GM23248 (cell line): ENCODE data around the gene BCL11B. TPM values are rescaled to one million over a fixed set of nuclear protein-coding genes. Genes with fewer than 3 reads are reported as not detected.

Experiments
- DNase-seq: peaks from one replicate; pipeline ENCODE4 v3.0.0-alpha.2; 2015
- H2AFZ ChIP-seq: fragments of 200-600 bp; sonication (generic); 2 replicates; pipeline ENCODE4 v1.6.1; 2016; ENCODE audit warnings: antibody characterized with exemption
- H3F3A ChIP-seq: fragments of 200-600 bp; sonication (generic); 2 replicates; pipeline ENCODE4 v1.6.1; 2016; ENCODE audit warnings: mild to moderate bottlenecking, antibody characterized with exemption, mixed run types; ENCODE audit not compliant: insufficient read depth
- H3K27ac ChIP-seq: fragments of 200-600 bp; sonication (generic); 2 replicates; pipeline ENCODE4 v1.5.1; 2016; ENCODE audit warnings: mild to moderate bottlenecking
- H3K27me3 ChIP-seq: fragments of 200-600 bp; sonication (generic); replicated peaks from 2 replicates; pipeline ENCODE4 v1.6.1; 2016; ENCODE audit warnings: mild to moderate bottlenecking; ENCODE audit not compliant: insufficient read depth
- H3K36me3 ChIP-seq: fragments of 200-600 bp; sonication (generic); 2 replicates; pipeline ENCODE4 v1.6.1; 2016; ENCODE audit warnings: low read depth, mild to moderate bottlenecking
- H3K4me1 ChIP-seq: fragments of 200-600 bp; sonication (generic); 2 replicates; pipeline ENCODE4 v1.6.1; 2016; ENCODE audit warnings: mild to moderate bottlenecking; ENCODE audit not compliant: insufficient read depth
- H3K4me2 ChIP-seq: fragments of 200-600 bp; sonication (generic); one replicate; pipeline ENCODE4 v1.6.1; 2016; ENCODE audit warnings: mild to moderate bottlenecking; ENCODE audit not compliant: unreplicated experiment
- H3K4me3 ChIP-seq: fragments of 200-600 bp; sonication (generic); 2 replicates; pipeline ENCODE4 v1.5.1; 2016; ENCODE audit warnings: mild to moderate bottlenecking
- H3K79me2 ChIP-seq: fragments of 200-600 bp; sonication (generic); 2 replicates; pipeline ENCODE4 v1.6.1; 2016; ENCODE audit warnings: mild to moderate bottlenecking; ENCODE audit not compliant: insufficient read depth
- H3K9ac ChIP-seq: fragments of 200-600 bp; sonication (generic); 2 replicates; pipeline ENCODE4 v1.6.1; 2016; ENCODE audit warnings: mild to moderate bottlenecking
- H3K9me2 ChIP-seq: fragments of 200-600 bp; sonication (generic); 2 replicates; pipeline ENCODE4 v1.6.1; 2016; ENCODE audit warnings: mixed run types, mild to moderate bottlenecking, moderate library complexity; ENCODE audit not compliant: insufficient read depth
- H3K9me3 ChIP-seq: fragments of 200-600 bp; sonication (generic); one replicate; pipeline ENCODE4 v1.6.1; 2017; ENCODE audit warnings: low read depth
- H4K20me1 ChIP-seq: fragments of 200-600 bp; sonication (generic); 2 replicates; pipeline ENCODE4 v1.6.0; 2016; ENCODE audit not compliant: insufficient read depth
- EZH2 ChIP-seq: fragments of 200-600 bp; sonication (generic); IDR thresholded peaks from 2 replicates; pipeline ENCODE4 v1.6.1; 2018; ENCODE audit warnings: antibody characterized with exemption, mild to moderate bottlenecking; ENCODE audit not compliant: insufficient read depth, poor library complexity, severe bottlenecking
- EZH2phosphoT487 ChIP-seq: fragments of 200-600 bp; sonication (generic); IDR thresholded peaks from 2 replicates; pipeline ENCODE4 v1.6.1; 2018; ENCODE audit warnings: antibody characterized with exemption, moderate library complexity, mild to moderate bottlenecking, low read depth; ENCODE audit not compliant: insufficient read depth
- WGBS, 2 experiments: methylation state at CpG; one replicate each; pipeline ENCODE4 v1.1.6; 2015 to 2017; ENCODE audit warnings: low lambda C conversion rate in 2 of 2, low coverage in 1 of 2; ENCODE audit errors: missing lambda C conversion rate in 2 of 2; 5-methylcytosine and 5-hydroxymethylcytosine counted together
- in situ Hi-C: fragments of 300-500 bp; cut with MboI; formaldehyde crosslinking; loops from 2 replicates; pipeline ENCODE4 v1.15.0; 2020
- polyA plus RNA-seq: library from polyadenylated mRNA; unstranded; fragments of >200 nt; fragmentation: Nextera tagmentation; extraction: Ambion mirVana; gene quantifications from 2 replicates; pipeline ENCODE4 v1.2.1, GENCODE V29; 2016
- total RNA-seq: library from RNA; depleted of rRNA; stranded (reverse); fragments of >200 nt; shearing (Covaris generic); gene quantifications from 2 replicates; pipeline ENCODE4 v1.2.3, GENCODE V29; 2014

BCL11B gene
- total and polyA plus RNA-seq, 2 experiments from 2014 or later, result not detected

DNA sequence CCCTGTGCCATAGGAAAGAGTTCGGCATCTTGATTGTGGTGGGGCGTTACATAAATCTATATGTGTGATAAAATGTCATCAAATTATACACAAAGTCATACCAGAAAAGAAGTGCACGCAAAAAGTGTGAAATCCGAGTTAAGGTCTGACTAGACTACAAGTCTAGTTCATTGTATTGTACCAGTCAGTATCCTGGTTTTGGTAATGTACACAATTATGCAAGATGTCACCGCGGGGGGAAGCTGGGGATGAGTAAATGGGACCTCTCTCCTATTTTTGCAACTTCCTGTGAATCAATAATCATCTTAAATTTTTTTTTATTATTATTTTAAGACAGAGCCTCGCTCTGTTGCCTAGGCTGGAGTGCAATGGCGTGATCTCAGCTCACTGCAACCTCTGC is 43.2 kb upstream of the BCL11B start:
- no peak for DNase-seq
- in situ Hi-C loops, result no loop called here
- H3K4me2 ChIP-seq, result no peak overlapping the region
- no peaks in the 10 kb centered on the region for H3K36me3 ChIP-seq
- H3K4me1 ChIP-seq, result no peaks in the 10 kb centered on the region
- H4K20me1 ChIP-seq, result no peaks in the 10 kb centered on the region
- no peaks in the 10 kb centered on the region for H3K9me2 ChIP-seq
- no peak for TF ChIP-seq EZH2
- no peak for TF ChIP-seq EZH2phosphoT487
- 61 to 70% methylated on average over 8 of the region's 8 CpGs for WGBS, 2 experiments
- H2AFZ ChIP-seq, result no peak overlapping the region
- no peak overlapping the region for H3K4me3 ChIP-seq
- H3F3A ChIP-seq, result no peaks in the 10 kb centered on the region
- H3K27ac ChIP-seq, result no peak overlapping the region
- no peaks in the 10 kb centered on the region; the same call in 1 of the 2 replicates for H3K27me3 ChIP-seq
- no peak overlapping the region for H3K9ac ChIP-seq
- H3K79me2 ChIP-seq, result no peaks in the 10 kb centered on the region
- H3K9me3 ChIP-seq, result no peaks in the 10 kb centered on the region

DNA sequence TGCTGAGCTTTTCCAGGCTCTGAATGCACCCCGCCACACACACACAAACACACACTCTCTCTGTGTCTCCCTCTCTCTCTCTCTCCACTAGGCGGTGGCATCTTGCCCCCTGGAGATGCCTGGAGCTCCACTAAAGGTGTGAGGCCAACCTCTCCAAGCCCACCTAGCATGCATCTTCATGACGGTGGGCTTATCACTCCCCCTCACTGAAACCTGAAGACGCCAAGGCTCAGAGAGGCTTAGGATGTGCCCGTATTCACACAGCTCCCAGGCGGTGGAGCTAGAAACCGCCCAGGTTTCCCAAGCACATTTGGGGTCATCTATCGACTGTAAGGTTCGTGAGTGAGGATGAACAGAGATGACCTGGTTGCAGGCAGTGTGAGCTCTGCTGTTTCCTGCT is 42.6 kb upstream of the BCL11B start:
- Histone ChIP-seq H3F3A (no peaks in the 10 kb centered on the region), H3K9me3 (no peaks in the 10 kb centered on the region), H3K4me3 (no peak overlapping the region), H2AFZ (no peak overlapping the region), H3K4me2 (no peak overlapping the region), H3K9ac (no peak overlapping the region), H3K4me1 (no peaks in the 10 kb centered on the region), H4K20me1 (no peaks in the 10 kb centered on the region), H3K36me3 (no peaks in the 10 kb centered on the region), H3K9me2 (no peaks in the 10 kb centered on the region), H3K27me3 (no peaks in the 10 kb centered on the region; the same call in 1 of the 2 replicates), H3K79me2 (no peaks in the 10 kb centered on the region), H3K27ac (no peak overlapping the region)
- DNase-seq, result no peak
- in situ Hi-C loops, result no loop called here
- TF ChIP-seq EZH2phosphoT487 (no peak), EZH2 (no peak)
- 48 to 59% methylated on average over 9 of the region's 9 CpGs for WGBS, 2 experiments

DNA sequence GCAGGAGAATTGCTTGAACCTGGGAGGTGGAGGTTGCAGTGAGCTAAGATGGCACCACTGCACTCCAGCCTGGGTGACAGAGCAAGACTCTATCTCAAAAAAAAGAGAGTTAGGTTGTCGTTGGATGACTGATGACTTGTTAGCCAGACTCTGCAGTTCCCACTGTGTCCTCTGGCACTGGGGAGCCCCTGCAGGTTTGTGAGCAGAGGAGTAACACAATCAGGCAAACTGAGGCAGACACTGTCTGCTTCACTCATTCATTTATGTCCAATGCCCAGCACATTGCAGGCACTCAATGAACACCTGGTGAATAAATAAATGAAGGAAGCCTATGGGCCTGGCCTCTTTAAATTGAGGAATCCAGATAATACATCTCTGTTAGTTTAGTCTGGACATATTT is 41.2 kb upstream of the BCL11B start:
- in situ Hi-C loops, result no loop called here
- Histone ChIP-seq H4K20me1 (no peaks in the 10 kb centered on the region), H3K36me3 (no peaks in the 10 kb centered on the region), H3K27ac (no peak overlapping the region), H3K79me2 (no peaks in the 10 kb centered on the region), H3K9ac (no peak overlapping the region), H3K27me3 (no peaks in the 10 kb centered on the region; the same call in 1 of the 2 replicates), H3K4me3 (no peak overlapping the region), H3K4me1 (no peaks in the 10 kb centered on the region), H3K4me2 (no peak overlapping the region), H3K9me2 (no peaks in the 10 kb centered on the region), H2AFZ (no peak overlapping the region), H3F3A (no peaks in the 10 kb centered on the region), H3K9me3 (no peaks in the 10 kb centered on the region)
- no peak for TF ChIP-seq EZH2
- TF ChIP-seq EZH2phosphoT487, result no peak
- WGBS, 2 experiments, result 27 to 29% methylated on average over 1 of the region's 1 CpG
- no peak for DNase-seq

DNA sequence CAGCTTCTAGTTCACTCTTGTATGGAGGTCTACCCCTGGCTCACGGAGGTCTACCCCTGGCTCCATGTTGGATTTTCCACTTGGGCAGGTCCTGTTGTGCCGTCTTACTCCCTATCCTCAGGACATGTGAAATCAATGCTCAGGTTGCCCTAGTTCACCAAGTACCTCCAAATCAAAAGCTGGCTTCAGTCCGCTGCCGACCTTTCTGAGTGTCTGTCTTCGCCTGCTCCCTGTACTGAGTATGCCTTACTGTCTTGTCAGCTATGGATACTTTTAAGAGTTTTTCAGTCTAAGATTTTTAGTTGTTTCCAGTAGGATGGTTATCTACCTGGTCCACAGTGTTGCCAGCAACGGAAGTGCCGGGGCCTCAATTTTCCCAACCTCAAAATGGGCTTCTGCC is 40.1 kb upstream of the BCL11B start:
- WGBS, 2 experiments, result 66 to 74% methylated on average over 7 of the region's 7 CpGs
- no peak for DNase-seq
- in situ Hi-C loops, result no loop called here

More for the DNA sequence above, 40.1 kb upstream of the BCL11B start:
- Histone ChIP-seq H3K36me3 (no peaks in the 10 kb centered on the region), H3K9me3 (no peaks in the 10 kb centered on the region), H3K27me3 (no peaks in the 10 kb centered on the region; the same call in 1 of the 2 replicates), H3K4me1 (no peaks in the 10 kb centered on the region), H3K9me2 (no peaks in the 10 kb centered on the region), H2AFZ (no peak overlapping the region), H4K20me1 (no peaks in the 10 kb centered on the region), H3F3A (no peaks in the 10 kb centered on the region), H3K79me2 (no peaks in the 10 kb centered on the region), H3K27ac (no peak overlapping the region), H3K9ac (no peak overlapping the region), H3K4me2 (no peak overlapping the region), H3K4me3 (no peak overlapping the region)
- TF ChIP-seq EZH2, result no peak
- TF ChIP-seq EZH2phosphoT487, result no peak
